ENCODE data around the gene GPR32.

DNA sequence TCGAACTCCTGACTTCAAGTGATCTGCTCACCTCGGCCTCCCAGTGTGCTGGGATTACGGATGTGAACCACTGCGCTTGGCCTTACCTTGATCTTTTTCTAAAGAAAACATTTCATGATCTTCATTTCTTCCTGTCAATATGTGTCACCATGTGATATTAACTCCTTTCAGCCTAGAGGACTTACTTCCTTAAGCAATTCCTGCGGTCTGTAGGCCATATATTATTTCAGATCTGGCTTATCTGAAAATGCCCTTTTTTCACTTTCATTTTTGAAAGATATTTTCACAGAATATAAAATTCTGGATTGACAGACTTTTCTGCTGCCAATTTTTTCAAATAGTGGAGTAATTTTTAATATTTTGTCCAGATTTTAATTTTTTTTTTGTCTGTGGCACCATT, 2.0 kb upstream of the GPR32 start:
- TF ChIP-seq CTCF (IDR thresholded peaks at IDR 0.05; ENCODE audit: low read depth, low read length, poor library complexity, severe bottlenecking) (no peak), EZH2phosphoT487 (IDR thresholded peaks at IDR 0.05; ENCODE audit: borderline replicate concordance, low read length) (no peak)
